Measurements from ENCODE around the gene ACADS.

- TF ChIP-seq CTCF (optimal IDR thresholded peaks at IDR 0.05 in 1 of 3, IDR thresholded peaks at IDR 0.05 in 1 of 3, conservative IDR thresholded peaks at IDR 0.05 in 1 of 3; ENCODE audit: extremely low read depth in 1 of 3, insufficient read depth in 2 of 3, low read length in 3 of 3) (no peak), EZH2 (IDR thresholded peaks at IDR 0.05; ENCODE audit: low read length) (no peak)
Observed at GRCh38 chr12:120703311-120703942, 22.2 kb upstream of the ACADS start.

Data from keratinocyte (primary cell).